Ishikawa (cell line): ENCODE measurements around the gene DLK2.

Source experiments
- CEBPB ChIP-seq: IDR thresholded peaks from 2 replicates; pipeline ENCODE4 v1.6.1; 2012
- CREB1 ChIP-seq: IDR thresholded peaks from 2 replicates; pipeline ENCODE4 v1.6.1; 2012; ENCODE audit warnings: low read depth
- EGR1 ChIP-seq: IDR thresholded peaks from 2 replicates; pipeline ENCODE4 v1.6.1; 2012
- EP300 ChIP-seq: IDR thresholded peaks from 2 replicates; pipeline ENCODE4 v1.6.1; 2012; ENCODE audit warnings: borderline replicate concordance
- FOXM1 ChIP-seq: IDR thresholded peaks from 2 replicates; pipeline ENCODE4 v1.6.1; 2012; ENCODE audit warnings: low read depth, borderline replicate concordance
- MAX ChIP-seq: IDR thresholded peaks from 2 replicates; pipeline ENCODE4 v1.6.1; 2012
- NFIC ChIP-seq: IDR thresholded peaks from 2 replicates; pipeline ENCODE4 v1.6.1; 2012
- RAD21 ChIP-seq: IDR thresholded peaks from 2 replicates; pipeline ENCODE4 v1.6.1; 2012; ENCODE audit warnings: low read depth
- REST ChIP-seq: IDR thresholded peaks from 2 replicates; pipeline ENCODE4 v1.6.1; 2012; ENCODE audit warnings: low read depth, mild to moderate bottlenecking
- TAF1 ChIP-seq: IDR thresholded peaks from 2 replicates; pipeline ENCODE4 v1.6.1; 2012; ENCODE audit warnings: low read depth, mild to moderate bottlenecking
- TCF12 ChIP-seq: IDR thresholded peaks from 2 replicates; pipeline ENCODE4 v1.6.1; 2012; ENCODE audit warnings: low read depth
- TEAD4 ChIP-seq: IDR thresholded peaks from 2 replicates; pipeline ENCODE4 v1.6.1; 2012
- USF1 ChIP-seq: IDR thresholded peaks from 2 replicates; pipeline ENCODE4 v1.6.1; 2012
- YY1 ChIP-seq: IDR thresholded peaks from 2 replicates; pipeline ENCODE4 v1.6.1; 2012; ENCODE audit warnings: low read depth
- ZBTB7A ChIP-seq: IDR thresholded peaks from 2 replicates; pipeline ENCODE4 v1.6.1; 2012; ENCODE audit warnings: low read depth

The DLK2 gene

GRCh38 chr6:43444036-43444435 lies 11.3 kb downstream of the DLK2 start:
- TF ChIP-seq TCF12 (no peak), REST (no peak), ZBTB7A (no peak), RAD21 (no peak), NFIC (no peak), EGR1 (no peak), YY1 (no peak), TEAD4 (no peak), CREB1 (no peak), FOXM1 (no peak), USF1 (no peak)

GRCh38 chr6:43442935-43443334 lies 12.4 kb downstream of the DLK2 start:
- TF ChIP-seq TEAD4 (no peak), TAF1 (no peak), RAD21 (no peak), FOXM1 (no peak), ZBTB7A (no peak), CEBPB (no peak), USF1 (no peak), MAX (no peak), REST (no peak), NFIC (no peak), EGR1 (no peak), EP300 (no peak)

- TF ChIP-seq MAX (no peak), YY1 (no peak), REST (no peak), TAF1 (no peak), USF1 (no peak), ZBTB7A (no peak), TCF12 (no peak), FOXM1 (no peak), RAD21 (no peak), EP300 (no peak), CREB1 (no peak), EGR1 (no peak), NFIC (no peak)
Observed at GRCh38 chr6:43437700-43438099, 17.6 kb downstream of the DLK2 start.

- TF ChIP-seq TEAD4 (peak; percentile 47; the same call in 1 of the 2 replicates), USF1 (no peak), TAF1 (no peak), NFIC (peak; percentile 84), YY1 (no peak), MAX (no peak), CEBPB (no peak), EGR1 (no peak), REST (no peak), TCF12 (0 out of 2 replicates have a peak, but pooled peaks have one; percentile 23), RAD21 (no peak; the same call in 1 of the 2 replicates), CREB1 (no peak)
Observed at GRCh38 chr6:43436577-43437282, 18.6 kb downstream of the DLK2 start.
